Measurements from ENCODE around the gene INTS2. TPM values are rescaled to one million over a fixed set of nuclear protein-coding genes. Genes with fewer than 3 reads are reported as not detected.

Gene INTS2
- total RNA-seq, 1 experiment from 2014 or later: 11.8 TPM

DNA sequence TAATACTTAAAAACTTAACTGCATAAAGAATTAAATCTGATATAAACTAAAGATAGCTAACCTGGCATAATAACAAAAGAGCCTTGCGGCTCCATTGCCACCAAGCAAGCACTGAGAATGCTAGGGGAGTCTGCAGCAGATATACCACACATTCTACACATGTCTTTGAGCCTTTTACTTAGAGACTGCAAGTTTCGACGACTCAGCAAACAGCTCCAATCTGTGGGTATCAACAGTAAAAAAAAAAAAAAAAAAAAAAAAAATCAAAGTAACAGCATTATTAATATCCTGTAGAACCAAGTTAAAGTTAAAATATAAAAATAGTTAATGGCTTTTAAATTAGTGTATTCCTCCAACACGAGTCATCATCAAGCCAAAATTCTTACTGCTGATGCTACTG is 27.8 kb upstream of the INTS2 start:
- no peaks in the 10 kb centered on the region for H3K4me1 Mint-ChIP-seq (ENCODE audit: insufficient read depth, unreplicated experiment)
- H3K27ac Mint-ChIP-seq (ENCODE audit: low read depth, unreplicated experiment): no peak overlapping the region
- no TSS peak for BruUV-seq (replicated peaks)
- no peaks in the 10 kb centered on the region for H3K9me3 Mint-ChIP-seq (ENCODE audit: unreplicated experiment)
- ChIA-PET POLR2A (interaction anchor here (0.9 kb wide), 1 partner anchor 8 kb away, joined by 4 read pairs; no protein-coding TSS in a partner anchor), CTCF (interaction anchor here (0.6 kb wide), 1 partner anchor 56 kb away, joined by 4 read pairs; no protein-coding TSS in a partner anchor)
- intact Hi-C loops (cut with micrococcal nuclease): no loop called here
- H3K4me3 Mint-ChIP-seq (ENCODE audit: unreplicated experiment): no peak overlapping the region
- no peak for DNase-seq (ENCODE audit: unreplicated experiment)
- TF ChIP-seq, protein P1, sequence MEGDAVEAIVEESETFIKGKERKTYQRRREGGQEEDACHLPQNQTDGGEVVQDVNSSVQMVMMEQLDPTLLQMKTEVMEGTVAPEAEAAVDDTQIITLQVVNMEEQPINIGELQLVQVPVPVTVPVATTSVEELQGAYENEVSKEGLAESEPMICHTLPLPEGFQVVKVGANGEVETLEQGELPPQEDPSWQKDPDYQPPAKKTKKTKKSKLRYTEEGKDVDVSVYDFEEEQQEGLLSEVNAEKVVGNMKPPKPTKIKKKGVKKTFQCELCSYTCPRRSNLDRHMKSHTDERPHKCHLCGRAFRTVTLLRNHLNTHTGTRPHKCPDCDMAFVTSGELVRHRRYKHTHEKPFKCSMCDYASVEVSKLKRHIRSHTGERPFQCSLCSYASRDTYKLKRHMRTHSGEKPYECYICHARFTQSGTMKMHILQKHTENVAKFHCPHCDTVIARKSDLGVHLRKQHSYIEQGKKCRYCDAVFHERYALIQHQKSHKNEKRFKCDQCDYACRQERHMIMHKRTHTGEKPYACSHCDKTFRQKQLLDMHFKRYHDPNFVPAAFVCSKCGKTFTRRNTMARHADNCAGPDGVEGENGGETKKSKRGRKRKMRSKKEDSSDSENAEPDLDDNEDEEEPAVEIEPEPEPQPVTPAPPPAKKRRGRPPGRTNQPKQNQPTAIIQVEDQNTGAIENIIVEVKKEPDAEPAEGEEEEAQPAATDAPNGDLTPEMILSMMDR (IDR thresholded peaks at IDR 0.05; ENCODE audit: unreplicated experiment): no peak
- no peaks in the 10 kb centered on the region for H3K27me3 Mint-ChIP-seq (ENCODE audit: insufficient read depth, unreplicated experiment)
- H3K36me3 Mint-ChIP-seq (ENCODE audit: insufficient read depth, unreplicated experiment): peaks cover 97% of the 10 kb centered on the region

DNA sequence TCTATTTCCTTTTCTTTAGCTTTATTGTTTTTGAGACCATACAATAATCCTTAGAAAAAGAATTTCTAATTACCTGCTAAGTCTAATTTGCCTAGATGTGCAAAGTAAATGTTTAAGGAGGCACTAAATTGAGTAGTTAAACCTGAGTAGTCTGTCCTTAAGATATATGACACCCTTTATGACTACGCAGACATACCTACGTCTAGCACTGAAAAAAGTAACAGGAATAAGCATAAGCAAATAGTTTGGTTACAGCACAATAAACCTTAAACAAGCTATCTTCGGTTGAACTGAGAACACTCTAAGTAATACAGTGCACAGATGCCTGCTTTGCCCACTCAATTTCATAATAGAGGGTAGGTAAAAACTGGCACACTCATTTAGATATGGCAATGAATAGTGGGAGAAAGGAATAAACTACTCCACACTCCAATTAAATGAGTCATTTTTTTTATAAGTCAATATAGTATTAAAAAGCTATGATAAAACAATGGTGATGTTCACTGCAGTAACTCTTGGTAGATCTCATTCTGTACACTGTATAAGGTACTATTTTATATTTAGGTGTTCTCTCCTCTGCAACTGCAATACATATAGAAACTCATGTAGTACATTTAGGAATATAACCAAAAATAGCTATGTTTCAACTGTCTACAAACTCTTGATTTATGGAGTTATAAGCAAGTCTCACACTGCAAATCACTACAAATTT is 19.7 kb upstream of the INTS2 start:
- intact Hi-C loops (cut with micrococcal nuclease): loop anchor here (10.0 kb wide), 1 partner anchor 227 kb away; no protein-coding TSS in a partner anchor
- no TSS peak for BruUV-seq (replicated peaks)
- no peaks in the 10 kb centered on the region for H3K27me3 Mint-ChIP-seq (ENCODE audit: insufficient read depth, unreplicated experiment)
- TF ChIP-seq, protein P1 (IDR thresholded peaks at IDR 0.05; ENCODE audit: unreplicated experiment): no peak
- CTCF ChIA-PET: interaction anchor here (0.6 to 0.7 kb wide), 2 partner anchors 19 to 27 kb away, joined by 3 read pairs; no protein-coding TSS in a partner anchor
- DNase-seq (ENCODE audit: unreplicated experiment): no peak
- no peaks in the 10 kb centered on the region for H3K4me1 Mint-ChIP-seq (ENCODE audit: insufficient read depth, unreplicated experiment)
- POLR2A ChIA-PET: interaction anchor here (0.6 to 1.1 kb wide), 2 partner anchors 7 to 15 kb away, joined by 3 to 7 read pairs; no protein-coding TSS in a partner anchor
- no peak overlapping the region for H3K27ac Mint-ChIP-seq (ENCODE audit: low read depth, unreplicated experiment)
- H3K9me3 Mint-ChIP-seq (ENCODE audit: unreplicated experiment): no peaks in the 10 kb centered on the region
- H3K36me3 Mint-ChIP-seq (ENCODE audit: insufficient read depth, unreplicated experiment): peaks cover 80% of the 10 kb centered on the region
- no peak overlapping the region for H3K4me3 Mint-ChIP-seq (ENCODE audit: unreplicated experiment)

DNA sequence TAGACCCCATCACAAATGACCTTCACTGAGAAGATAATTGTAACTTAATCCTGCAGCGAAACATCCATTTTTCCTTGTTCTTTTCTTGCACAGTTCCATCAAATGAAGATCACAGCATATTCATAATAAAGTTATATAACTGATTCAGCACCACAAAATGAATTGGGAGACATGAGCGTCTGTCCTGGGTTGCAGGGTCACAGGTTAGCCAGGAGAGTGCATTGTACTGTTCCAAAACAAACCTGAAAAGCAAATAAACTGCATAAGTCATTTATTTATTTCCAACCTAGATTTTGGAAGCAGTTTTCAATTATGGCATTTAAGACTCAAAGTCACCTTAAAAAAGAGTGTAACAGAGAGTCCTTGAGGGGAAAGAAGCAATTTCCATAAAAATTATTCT is 18.6 kb upstream of the INTS2 start:
- Mint-ChIP-seq H3K36me3 (ENCODE audit: insufficient read depth, unreplicated experiment) (peaks cover 72% of the 10 kb centered on the region), H3K27me3 (ENCODE audit: insufficient read depth, unreplicated experiment) (no peaks in the 10 kb centered on the region), H3K4me1 (ENCODE audit: insufficient read depth, unreplicated experiment) (no peaks in the 10 kb centered on the region), H3K9me3 (ENCODE audit: unreplicated experiment) (no peaks in the 10 kb centered on the region), H3K27ac (ENCODE audit: low read depth, unreplicated experiment) (peak overlapping the region; percentile 46), H3K4me3 (ENCODE audit: unreplicated experiment) (no peak overlapping the region)
- ChIA-PET POLR2A (no interaction called here), CTCF (no interaction called here)
- BruUV-seq (replicated peaks): no TSS peak
- DNase-seq (ENCODE audit: unreplicated experiment): no peak
- TF ChIP-seq, protein P1 (IDR thresholded peaks at IDR 0.05; ENCODE audit: unreplicated experiment): no peak
- intact Hi-C loops (cut with micrococcal nuclease): loop anchor here (10.0 kb wide), 1 partner anchor 228 kb away; no protein-coding TSS in a partner anchor

DNA sequence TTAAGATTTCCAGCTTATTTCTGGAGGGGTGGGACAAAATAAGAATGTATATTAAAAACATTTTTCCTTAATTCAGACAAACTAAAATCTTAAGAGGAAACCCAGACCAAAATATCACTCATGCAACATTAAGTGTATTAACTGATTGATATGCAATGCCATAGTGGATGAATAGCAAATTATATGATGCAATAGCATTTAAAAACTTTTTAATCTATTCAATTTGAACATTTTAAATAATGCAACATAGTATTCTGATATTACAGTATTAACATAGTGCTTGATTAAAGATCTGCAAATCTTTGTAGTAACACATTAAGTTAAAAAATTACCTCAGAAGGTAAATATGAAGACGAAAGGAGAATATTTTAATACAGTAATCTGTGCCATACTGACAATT is 15.3 kb upstream of the INTS2 start:
- Mint-ChIP-seq H3K36me3 (ENCODE audit: insufficient read depth, unreplicated experiment) (peaks cover 59% of the 10 kb centered on the region), H3K27me3 (ENCODE audit: insufficient read depth, unreplicated experiment) (no peaks in the 10 kb centered on the region), H3K27ac (ENCODE audit: low read depth, unreplicated experiment) (no peak overlapping the region), H3K9me3 (ENCODE audit: unreplicated experiment) (no peaks in the 10 kb centered on the region), H3K4me1 (ENCODE audit: insufficient read depth, unreplicated experiment) (no peaks in the 10 kb centered on the region), H3K4me3 (ENCODE audit: unreplicated experiment) (no peak overlapping the region)
- DNase-seq (ENCODE audit: unreplicated experiment): no peak
- BruUV-seq (replicated peaks): no TSS peak
- CTCF ChIA-PET: no interaction called here
- POLR2A ChIA-PET: interaction anchor here (1.8 kb wide), 1 partner anchor 16 kb away, joined by 5 read pairs; no protein-coding TSS in a partner anchor
- TF ChIP-seq, protein P1 (IDR thresholded peaks at IDR 0.05; ENCODE audit: unreplicated experiment): no peak
- intact Hi-C loops (cut with micrococcal nuclease): loop anchor here (10.0 kb wide), 1 partner anchor 232 kb away; no protein-coding TSS in a partner anchor
